SK-N-SH (cell line): Measurements from ENCODE around the gene TNK2. TPM values are rescaled to one million over a fixed set of nuclear protein-coding genes. Genes with fewer than 3 reads are reported as not detected.

Experiments
- CTCF ChIA-PET: fragments of 300-600, 350-600 bp; formaldehyde crosslinking; extraction: SDS; loops from one replicate; lab custom pipeline; 2021; lab: Yijun Ruan, JAX
- POLR2A ChIA-PET: fragments of 350-600 bp; sonication (Branson Sonifier 250); formaldehyde crosslinking; extraction: SDS; loops from one replicate; lab custom pipeline; 2020; ENCODE audit warnings: antibody characterized with exemption, inconsistent platforms; lab: Yijun Ruan, JAX
- DNase-seq: peaks from one replicate; pipeline ENCODE4 v3.0.0; 2012
- H2AFZ ChIP-seq: fragments of 200-600 bp; sonication (generic); 2 replicates; pipeline ENCODE4 v1.8.1; 2016; ENCODE audit warnings: antibody characterized with exemption, mild to moderate bottlenecking, low read depth
- H3F3A ChIP-seq: fragments of 200-600 bp; sonication (generic); replicated peaks from 2 replicates; pipeline ENCODE3; 2016; ENCODE audit warnings: antibody characterized with exemption, mild to moderate bottlenecking; ENCODE audit not compliant: insufficient read depth
- H3K27ac ChIP-seq, 2 experiments: fragments of 200-500 bp in 1 of 2; fragments of 200-600 bp in 1 of 2; sonication (Bioruptor generic) in 1 of 2; sonication (generic), shearing (Covaris generic) in 1 of 2; 2 replicates each; pipeline versions ENCODE4 v1.5.1 to v1.6.1; 2014 to 2016; ENCODE audit warnings: low read depth in 2 of 2, inconsistent platforms in 1 of 2, low read length in 1 of 2, mild to moderate bottlenecking in 1 of 2, mixed read lengths in 1 of 2
- H3K27me3 ChIP-seq: fragments of 200-600 bp; sonication (generic), shearing (Covaris generic); 2 replicates; pipeline ENCODE4 v1.6.1; 2016; ENCODE audit warnings: mixed run types; ENCODE audit not compliant: insufficient read depth
- H3K36me3 ChIP-seq, 2 experiments: fragments of 200-500 bp in 1 of 2; fragments of 200-600 bp in 1 of 2; sonication (Bioruptor generic) in 1 of 2; sonication (generic) in 1 of 2; replicated peaks in 1 of 2; 2 replicates each; pipeline versions ENCODE3 to v1.5.1; 2014 to 2016; ENCODE audit warnings: low read length in 1 of 2, mild to moderate bottlenecking in 1 of 2; ENCODE audit not compliant: insufficient read depth in 2 of 2, control insufficient read depth in 1 of 2
- H3K4me1 ChIP-seq, 2 experiments: fragments of 200-500 bp in 1 of 2; fragments of 200-600 bp in 1 of 2; sonication (Bioruptor generic) in 1 of 2; sonication (generic), shearing (Covaris generic) in 1 of 2; 2 replicates each; pipeline versions ENCODE4 v1.5.1 to v1.6.1; 2014 to 2016; ENCODE audit warnings: low read depth in 1 of 2, low read length in 1 of 2, mixed run types in 1 of 2; ENCODE audit not compliant: insufficient read depth in 2 of 2, control insufficient read depth in 1 of 2
- H3K4me2 ChIP-seq: fragments of 200-600 bp; sonication (generic), shearing (Covaris generic); 2 replicates; pipeline ENCODE4 v1.6.1; 2017; ENCODE audit warnings: mixed run types
- H3K4me3 ChIP-seq, 2 experiments: fragments of 200-500 bp in 1 of 2; fragments of 200-600 bp in 1 of 2; sonication (Bioruptor generic) in 1 of 2; sonication (generic), shearing (Covaris generic) in 1 of 2; 2 replicates each; pipeline versions ENCODE4 v1.5.1 to v1.8.1; 2014 to 2016; ENCODE audit warnings: low read depth in 2 of 2, inconsistent platforms in 1 of 2, low read length in 1 of 2, mild to moderate bottlenecking in 1 of 2, mixed read lengths in 1 of 2, moderate library complexity in 1 of 2
- H3K79me2 ChIP-seq: fragments of 200-600 bp; sonication (generic); 2 replicates; pipeline ENCODE4 v1.8.1; 2017; ENCODE audit warnings: mild to moderate bottlenecking; ENCODE audit not compliant: insufficient read depth
- H3K9ac ChIP-seq: fragments of 200-600 bp; sonication (generic); 2 replicates; pipeline ENCODE4 v1.6.1; 2017; ENCODE audit warnings: mixed run types
- H3K9me2 ChIP-seq: fragments of 200-600 bp; sonication (generic); 2 replicates; pipeline ENCODE4 v1.6.1; 2017; ENCODE audit warnings: mixed run types
- H3K9me3 ChIP-seq: fragments of 200-600 bp; sonication (generic); 2 replicates; pipeline ENCODE4 v1.6.1; 2017; ENCODE audit warnings: mixed run types, mild to moderate bottlenecking, moderate library complexity
- H4K20me1 ChIP-seq: fragments of 200-600 bp; sonication (generic); 2 replicates; pipeline ENCODE4 v1.6.1; 2017; ENCODE audit warnings: mild to moderate bottlenecking, mixed run types; ENCODE audit not compliant: insufficient read depth
- CHD2 ChIP-seq: fragments of 150-350 bp; IDR thresholded peaks from 2 replicates; pipeline ENCODE4 v1.6.1; 2018; ENCODE audit warnings: low read length; ENCODE audit not compliant: partially characterized antibody
- EZH2phosphoT487 ChIP-seq: fragments of 200-600 bp; sonication (generic); IDR thresholded peaks from 2 replicates; pipeline ENCODE4 v1.6.1; 2017; ENCODE audit warnings: low read depth, mixed run types, mild to moderate bottlenecking, antibody characterized with exemption, moderate library complexity, borderline replicate concordance
- FOXJ3 ChIP-seq: sonication (generic); formaldehyde crosslinking; IDR thresholded peaks from 2 replicates; pipeline ENCODE4 v1.5.1; 2020; ENCODE audit warnings: mild to moderate bottlenecking, missing genetic modification reagents
- FOXM1 ChIP-seq: IDR thresholded peaks from 2 replicates; pipeline ENCODE4 v1.4.0; 2012; ENCODE audit warnings: low read depth, mild to moderate bottlenecking
- GATA2 ChIP-seq: sonication (generic); formaldehyde crosslinking; IDR thresholded peaks from 2 replicates; pipeline ENCODE4 v1.5.0; 2020; ENCODE audit warnings: mild to moderate bottlenecking, missing genetic modification reagents
- IRF3 ChIP-seq: fragments of 150-350 bp; IDR thresholded peaks from 2 replicates; pipeline ENCODE4 v1.6.1; 2016; ENCODE audit warnings: mild to moderate bottlenecking, low read depth, low read length
- JUND ChIP-seq: IDR thresholded peaks from 2 replicates; pipeline ENCODE4 v1.4.0; 2012
- MAX ChIP-seq: IDR thresholded peaks from 2 replicates; pipeline ENCODE4 v1.4.0; 2012; ENCODE audit warnings: low read depth
- MEF2A ChIP-seq: IDR thresholded peaks from 2 replicates; pipeline ENCODE4 v1.4.0; 2012; ENCODE audit warnings: low read depth, borderline replicate concordance
- MXI1 ChIP-seq: IDR thresholded peaks from 2 replicates; pipeline ENCODE4 v1.6.1; 2012; ENCODE audit warnings: mild to moderate bottlenecking, low read depth, low read length, improper control_type of control experiment
- NFIC ChIP-seq: IDR thresholded peaks from 2 replicates; pipeline ENCODE4 v1.4.0; 2012; ENCODE audit warnings: borderline replicate concordance
- NRF1 ChIP-seq: IDR thresholded peaks from 2 replicates; pipeline ENCODE4 v1.6.1; 2012; ENCODE audit warnings: low read depth, mild to moderate bottlenecking, low read length
- POLR2AphosphoS5 ChIP-seq: IDR thresholded peaks from 2 replicates; pipeline ENCODE4 v1.6.1; 2012; ENCODE audit warnings: low read depth, low read length
- RAD21 ChIP-seq: IDR thresholded peaks from 2 replicates; pipeline ENCODE4 v1.6.1; 2012; ENCODE audit warnings: mild to moderate bottlenecking, low read length
- REST ChIP-seq: IDR thresholded peaks from 2 replicates; pipeline ENCODE4 v1.6.1; 2012; ENCODE audit warnings: mild to moderate bottlenecking, low read depth, low read length, moderate library complexity
- SIN3A ChIP-seq: IDR thresholded peaks from 2 replicates; pipeline ENCODE4 v1.6.1; 2012; ENCODE audit warnings: low read depth, mild to moderate bottlenecking, low read length, moderate library complexity, borderline replicate concordance
- TAF1 ChIP-seq: IDR thresholded peaks from 2 replicates; pipeline ENCODE4 v1.6.1; 2012; ENCODE audit warnings: low read depth, mild to moderate bottlenecking, low read length, moderate library complexity, borderline replicate concordance
- TCF12 ChIP-seq: IDR thresholded peaks from 2 replicates; pipeline ENCODE4 v1.4.0; 2012
- YY1 ChIP-seq: IDR thresholded peaks from 2 replicates; pipeline ENCODE4 v1.4.0; 2012; ENCODE audit warnings: low read depth, mild to moderate bottlenecking
- ZBTB33 ChIP-seq: IDR thresholded peaks from 2 replicates; pipeline ENCODE4 v1.4.0; 2012; ENCODE audit warnings: low read depth, borderline replicate concordance
- WGBS: methylation state at CpG from one replicate; pipeline ENCODE4 v1.1.6; 2017; ENCODE audit warnings: low lambda C conversion rate; 5-methylcytosine and 5-hydroxymethylcytosine counted together
- polyA plus RNA-seq, 3 experiments: library from polyadenylated mRNA; depleted of rRNA; stranded (reverse); fragments of >200 nt; gene quantifications; 2 replicates each; pipeline ENCODE4 v1.2.3, GENCODE V29; 2012

TNK2 gene
- polyA plus RNA-seq, 1 of the 3 experiments (the other 2 are of a cell fraction): 17.3 TPM

- no peaks in the 10 kb centered on the region for H3K36me3 ChIP-seq
- H3K4me1 ChIP-seq: peaks cover 43 to 69% of the 10 kb centered on the region in 2 experiments; a peak in 3 of 4 replicates
- 0 out of 2 replicates have a peak overlapping the region, but pooled peaks have one; percentile 67 for H2AFZ ChIP-seq
- ChIA-PET POLR2A (interaction anchor here (0.7 to 2.2 kb wide), 3 partner anchors 12 to 37 kb away, joined by 3 to 8 read pairs (median 4); partner anchors contain the start of gene TNK2), CTCF (interaction anchor here (1.6 to 29.0 kb wide), 5 partner anchors 12 to 68 kb away, joined by 3 to 606 read pairs (median 67); partner anchors contain the start of gene TNK2)
- TF ChIP-seq MEF2A (no peak), IRF3 (no peak), RAD21 (no peak), POLR2AphosphoS5 (peak; percentile 37; the same call in 1 of the 2 replicates), YY1 (no peak), TAF1 (no peak), NRF1 (peak; percentile 33; the same call in 1 of the 2 replicates), NFIC (peak; percentile 48; the same call in 1 of the 2 replicates), FOXJ3 (CRISPR knock-in tag) (no peak), TCF12 (no peak), REST (no peak), GATA2 (CRISPR knock-in tag) (no peak), ZBTB33 (no peak), CHD2 (no peak), MAX (peak; percentile 40; the same call in 1 of the 2 replicates), FOXM1 (no peak), SIN3A (no peak), EZH2phosphoT487 (no peak), JUND (no peak), MXI1 (peak; percentile 24; the same call in 1 of the 2 replicates)
- peak overlapping the region; percentile 81 to 92 for H3K27ac ChIP-seq
- peak overlapping the region; percentile 80 to 99 for H3K4me3 ChIP-seq
- H3F3A ChIP-seq: peaks cover 37% of the 10 kb centered on the region
- DNase-seq: peak; percentile 80
- WGBS: 0% methylated on average over 9 of the region's 47 CpGs
- peaks cover 15% of the 10 kb centered on the region; the same call in 1 of the 2 replicates for H4K20me1 ChIP-seq
- H3K9ac ChIP-seq: peak overlapping the region; percentile 62
- H3K79me2 ChIP-seq: peaks cover 71% of the 10 kb centered on the region
- H3K9me3 ChIP-seq: no peaks in the 10 kb centered on the region
- no peaks in the 10 kb centered on the region for H3K9me2 ChIP-seq
- H3K27me3 ChIP-seq: no peaks in the 10 kb centered on the region
- peak overlapping the region; percentile 93 for H3K4me2 ChIP-seq
Observed at GRCh38 chr3:195895861-195896360, 12.4 kb downstream of the TNK2 start.
